GM18520 (cell line): Measurements from ENCODE around the gene IRF3.
"Not testable (repeated sequence)": the region's sequence is repeated elsewhere in the genome, so short reads cannot be mapped to it uniquely, and the experiment has no call there.

Source experiments
- ATAC-seq: cut with Tn5 transposase; IDR thresholded peaks from one replicate; pipeline ENCODE4 v1.9.1; 2021; ENCODE audit not compliant: unreplicated experiment

Gene IRF3

DNA sequence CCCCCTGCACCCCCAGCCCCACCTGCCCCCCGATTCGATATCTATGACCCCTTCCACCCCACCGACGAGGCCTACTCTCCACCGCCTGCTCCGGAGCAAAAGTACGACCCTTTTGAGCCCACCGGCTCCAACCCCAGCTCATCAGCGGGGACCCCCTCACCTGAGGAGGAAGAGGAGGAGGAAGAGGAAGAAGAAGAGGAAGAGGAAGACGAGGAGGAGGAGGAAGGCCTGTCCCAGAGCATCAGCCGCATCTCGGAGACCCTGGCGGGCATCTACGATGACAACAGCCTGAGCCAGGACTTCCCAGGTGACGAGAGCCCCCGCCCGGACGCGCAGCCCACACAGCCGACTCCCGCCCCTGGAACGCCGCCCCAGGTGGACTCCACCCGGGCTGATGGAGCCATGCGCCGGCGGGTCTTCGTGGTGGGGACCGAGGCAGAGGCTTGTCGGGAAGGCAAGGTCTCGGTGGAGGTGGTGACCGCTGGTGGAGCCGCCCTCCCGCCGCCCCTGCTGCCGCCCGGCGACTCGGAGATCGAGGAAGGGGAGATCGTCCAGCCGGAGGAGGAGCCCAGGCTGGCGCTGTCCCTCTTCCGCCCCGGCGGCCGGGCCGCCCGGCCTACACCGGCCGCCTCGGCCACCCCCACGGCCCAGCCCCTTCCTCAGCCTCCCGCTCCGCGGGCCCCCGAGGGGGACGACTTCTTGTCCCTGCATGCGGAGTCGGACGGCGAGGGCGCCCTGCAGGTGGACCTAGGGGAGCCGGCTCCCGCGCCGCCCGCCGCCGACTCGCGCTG is 14.4 kb downstream of the IRF3 start:
- ATAC-seq = no peak

DNA sequence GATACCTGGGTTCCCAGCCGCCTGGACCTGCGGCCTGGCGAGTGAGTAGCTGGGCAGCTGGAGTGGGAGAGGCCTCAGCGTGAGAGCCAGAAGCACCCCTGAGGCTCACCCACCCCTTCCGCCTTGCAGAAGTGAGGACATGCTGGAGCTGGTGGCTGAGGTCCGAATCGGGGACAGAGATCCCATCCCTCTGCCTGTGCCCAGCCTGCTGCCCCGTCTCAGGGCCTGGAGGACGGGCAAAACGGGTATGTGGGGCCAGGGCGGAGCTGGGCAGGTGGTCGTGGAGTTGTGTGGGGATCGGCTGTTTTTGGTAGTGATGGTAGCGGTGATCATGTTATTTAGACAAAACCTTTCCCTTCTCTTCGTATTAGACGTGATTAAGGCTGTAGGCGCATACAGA is 19.1 kb downstream of the IRF3 start:
- no peak for ATAC-seq

GRCh38 chr19:49645995-49646394 is 19.7 kb downstream of the IRF3 start:
- no peak for ATAC-seq

DNA sequence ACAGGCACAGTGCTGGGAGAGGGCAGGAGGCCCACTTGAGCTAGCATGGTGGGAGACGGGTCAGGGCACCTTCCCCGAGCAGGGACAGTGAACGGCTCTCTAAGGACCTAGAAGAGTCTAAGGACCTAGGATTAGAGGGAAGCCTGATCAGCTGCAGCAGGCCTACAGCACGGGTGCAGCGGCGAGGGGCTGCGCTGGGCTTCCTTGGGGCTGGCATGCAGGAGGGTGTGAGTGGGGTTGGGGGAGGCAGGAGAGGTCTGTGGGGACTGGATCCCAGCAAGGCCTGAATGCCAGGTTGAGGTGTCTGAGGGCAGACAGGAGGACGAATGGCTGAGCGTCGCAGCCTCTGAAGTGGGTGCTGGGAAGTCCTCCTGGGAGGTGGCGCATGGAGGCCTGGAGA is 20.1 kb downstream of the IRF3 start:
- ATAC-seq = no peak

DNA sequence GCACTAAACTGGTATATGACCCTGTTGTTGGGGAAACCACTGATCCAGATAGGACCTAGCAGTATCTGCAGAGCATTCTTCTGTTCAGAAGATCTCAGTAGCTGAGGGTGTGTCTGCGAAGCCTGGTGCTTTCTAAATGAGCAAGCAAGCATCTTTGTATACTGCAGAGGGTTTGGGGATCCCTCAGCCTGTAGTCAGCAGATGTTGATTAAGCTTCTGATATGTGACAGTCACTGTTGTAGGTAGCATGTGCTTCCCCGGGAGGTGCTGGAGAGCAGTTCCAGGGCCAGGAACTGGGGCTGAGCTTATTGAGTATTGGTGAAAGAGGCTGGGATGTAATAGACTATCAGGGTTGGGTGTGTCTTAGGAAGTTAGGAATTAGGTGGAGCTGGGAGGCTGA is 22.2 kb downstream of the IRF3 start:
- no peak for ATAC-seq

- ATAC-seq = no peak
Measured at GRCh38 chr19:49642492-49643035, 23.1 kb downstream of the IRF3 start.

GRCh38 chr19:49641688-49642491 is 23.8 kb downstream of the IRF3 start, which contains the start of gene SCAF1:
Gene SCAF1 (plus strand): TSS chr19:49642209. CDS start chr19:49645027, 2,818 bp downstream.
- ATAC-seq = peak; percentile 58

- peak; percentile 45 for ATAC-seq
Measured at GRCh38 chr19:49640113-49640898, 25.4 kb downstream of the IRF3 start, which contains the start of gene RRAS. Gene RRAS (minus strand): TSS chr19:49640143. CDS start chr19:49640098, 45 bp downstream.

GRCh38 chr19:49639401-49640112 is 26.1 kb downstream of the IRF3 start:
- no peak for ATAC-seq

DNA sequence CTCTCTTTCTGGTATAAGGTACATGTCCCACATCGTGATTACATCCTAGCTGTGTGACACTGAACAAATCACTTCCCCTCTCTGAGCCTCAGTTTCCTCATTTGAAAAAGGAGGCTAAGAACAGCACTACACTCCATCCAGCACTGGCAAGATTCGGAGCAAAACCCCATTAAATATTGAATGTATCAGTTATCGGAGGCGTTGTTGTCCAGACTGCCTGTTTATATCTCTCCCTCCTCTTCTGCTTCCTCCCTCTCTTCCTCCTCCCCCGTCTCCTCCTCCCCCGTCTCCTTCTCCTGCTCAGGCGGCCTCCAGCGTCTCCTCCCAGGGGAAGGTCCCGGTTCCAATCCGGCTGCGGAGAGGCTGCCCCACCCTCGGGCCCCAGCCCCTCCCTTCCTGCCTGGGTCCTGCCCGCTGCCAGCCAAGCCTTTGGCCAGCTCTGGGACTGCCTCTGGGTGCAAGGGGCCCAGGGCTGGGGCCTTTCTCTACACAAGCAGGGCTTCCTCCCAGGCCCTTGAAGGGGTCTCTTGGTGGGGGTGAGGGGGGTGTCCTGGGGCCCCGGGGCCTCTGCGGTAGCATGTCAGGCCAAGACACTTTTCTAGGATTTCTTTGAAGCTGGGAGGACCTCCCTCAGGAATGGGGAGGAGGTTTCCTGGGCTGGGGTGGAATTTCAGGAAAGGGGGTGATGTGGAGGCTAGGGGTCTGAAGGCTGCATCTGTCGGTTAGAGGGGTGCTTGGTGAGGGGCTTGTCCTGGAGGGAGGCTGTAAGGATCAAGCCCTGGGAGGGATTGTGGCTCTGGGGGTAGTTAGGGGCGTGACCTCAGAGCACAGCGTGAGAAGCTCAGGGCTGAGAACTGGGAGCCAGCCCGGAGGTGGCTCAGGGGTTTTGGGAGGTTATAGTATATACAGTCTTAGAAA is 27.6 kb downstream of the IRF3 start:
- no peak for ATAC-seq

- no peak for ATAC-seq
Measured at GRCh38 chr19:49636233-49636932, 29.3 kb downstream of the IRF3 start.

- no peak for ATAC-seq
Measured at GRCh38 chr19:49635530-49636232, 30.0 kb downstream of the IRF3 start.

DNA sequence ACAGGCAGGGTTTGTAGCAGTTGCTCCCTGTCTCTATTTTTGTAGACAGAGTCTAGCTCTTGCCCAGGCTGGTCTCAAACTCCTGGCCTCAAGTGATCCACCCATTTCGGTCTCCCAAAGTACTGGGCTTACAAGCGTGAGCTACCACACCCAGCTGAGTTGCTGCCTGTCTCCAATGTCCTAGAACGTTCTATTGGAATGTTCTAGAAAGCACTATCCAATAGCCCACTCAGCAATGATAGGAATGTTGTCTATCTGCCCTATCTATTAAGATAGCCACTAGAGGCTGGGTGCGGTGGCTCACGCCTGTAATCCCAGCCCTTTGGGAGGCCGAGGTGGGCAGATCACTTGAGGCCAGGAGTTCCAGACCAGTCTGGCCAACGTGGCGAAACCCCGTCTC is 32.4 kb downstream of the IRF3 start:
- not testable (repeated sequence) for ATAC-seq

- no peak for ATAC-seq
Measured at GRCh38 chr19:49632576-49632975, 33.1 kb downstream of the IRF3 start.

DNA sequence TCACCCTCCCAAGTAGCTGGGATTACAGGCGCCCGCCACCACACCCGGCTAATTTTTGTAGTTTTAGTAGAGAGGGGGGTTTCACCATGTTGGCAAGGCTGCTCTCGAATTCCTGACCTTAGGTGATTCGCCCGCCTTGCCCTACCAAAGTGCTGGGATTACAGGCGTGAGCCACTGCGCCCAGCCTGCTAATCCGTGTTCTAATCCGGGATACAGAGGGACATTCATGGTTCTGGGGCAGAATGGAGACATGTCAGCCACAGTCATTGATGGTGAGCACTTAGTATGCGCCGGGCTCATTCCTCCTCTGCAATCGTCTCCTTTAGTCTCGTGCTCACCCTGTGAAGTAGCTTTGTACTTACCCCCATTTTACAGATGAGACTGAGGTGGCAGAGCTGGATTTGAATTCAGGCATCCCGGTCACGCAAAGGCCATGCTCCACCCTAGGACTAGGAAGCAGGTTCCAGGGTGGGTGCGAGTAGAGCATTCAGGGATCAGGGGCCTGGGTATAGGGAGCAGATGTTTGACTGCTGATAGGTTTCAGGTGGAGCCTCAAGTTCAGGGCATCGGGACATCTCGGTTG is 34.0 kb downstream of the IRF3 start:
- ATAC-seq = no peak

DNA sequence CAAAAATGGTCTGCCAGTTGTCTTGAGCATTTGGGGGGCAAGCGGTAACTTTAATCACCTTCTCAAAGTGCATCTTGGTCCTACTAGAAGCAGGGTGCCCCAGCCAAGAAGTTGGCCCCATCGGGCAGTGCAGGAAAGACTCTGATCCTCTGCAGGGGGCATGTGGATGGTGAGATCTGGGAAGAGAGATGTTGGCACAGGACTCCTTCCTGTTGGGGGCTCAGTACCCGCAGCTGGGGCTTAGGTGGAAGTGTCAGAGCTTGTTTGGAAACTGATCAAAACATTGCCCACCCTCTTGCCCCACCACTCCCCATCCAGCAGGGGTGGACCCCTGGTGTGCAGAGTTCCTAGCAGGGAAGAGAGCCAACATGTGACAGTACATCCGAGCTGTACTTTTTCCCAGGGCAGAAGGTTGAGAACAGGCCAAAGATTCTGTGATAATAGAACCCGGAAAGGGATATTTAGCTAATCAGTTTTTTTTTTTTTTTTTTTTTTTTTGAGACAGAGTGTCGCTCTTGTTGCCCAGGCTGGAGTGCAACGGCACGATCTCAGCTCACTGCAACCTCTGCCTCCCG is 34.6 kb downstream of the IRF3 start:
- no peak for ATAC-seq

GRCh38 chr19:49629659-49630058 is 36.0 kb downstream of the IRF3 start:
- ATAC-seq = no peak
